PC-9 (cell line): ENCODE results near the gene EYA4. TPM values are rescaled to one million over a fixed set of nuclear protein-coding genes. Genes with fewer than 3 reads are reported as not detected.

Experiments used
- BruUV-seq: library from RNA; stranded (reverse); fragments of 400-500 nt; replicated peaks from 2 replicates; lab custom pipeline; 2021; lab: Mats Ljungman, UMichigan
- CTCF ChIA-PET: fragments of 300-600 bp; sonication (Branson Sonifier 250); formaldehyde crosslinking; loops from one replicate; lab custom pipeline; 2022; ENCODE audit warnings: antibody characterized with exemption; lab: Charles Lee
- POLR2A ChIA-PET: fragments of 300-600 bp; sonication (Branson Sonifier 250); formaldehyde crosslinking; loops from one replicate; lab custom pipeline; 2022; ENCODE audit warnings: antibody characterized with exemption; ENCODE audit not compliant: unreplicated experiment; lab: Charles Lee
- DNase-seq, 2 experiments: peaks; one replicate each; pipeline versions ENCODE4 v3.0.0 to v3.0.0-alpha.2; 2015 to 2022; ENCODE audit warnings: mixed read lengths in 1 of 2
- H2AFZ ChIP-seq: fragments of 200-600 bp; sonication (generic); 2 replicates; pipeline ENCODE4 v1.8.1; 2017; ENCODE audit warnings: antibody characterized with exemption
- H3F3A ChIP-seq: fragments of 200-600 bp; sonication (generic); 2 replicates; pipeline ENCODE4 v1.8.1; 2017; ENCODE audit warnings: antibody characterized with exemption, mild to moderate bottlenecking, low read depth; ENCODE audit not compliant: insufficient read depth
- H3K27ac ChIP-seq: fragments of 200-600 bp; sonication (generic); 2 replicates; pipeline ENCODE4 v1.6.1; 2016; ENCODE audit warnings: mixed run types
- H3K27me3 ChIP-seq: fragments of 200-600 bp; sonication (generic); 2 replicates; pipeline ENCODE4 v1.6.1; 2016; ENCODE audit warnings: low read depth, mixed run types; ENCODE audit not compliant: insufficient read depth
- H3K36me3 ChIP-seq: fragments of 200-600 bp; sonication (generic); 2 replicates; pipeline ENCODE4 v1.6.1; 2016; ENCODE audit warnings: low read depth, mixed run types
- H3K4me1 ChIP-seq: fragments of 200-600 bp; sonication (generic); replicated peaks from 2 replicates; pipeline ENCODE4 v1.6.1; 2016; ENCODE audit warnings: mixed run types; ENCODE audit not compliant: insufficient read depth
- H3K4me2 ChIP-seq: fragments of 200-600 bp; sonication (generic); 2 replicates; pipeline ENCODE4 v1.6.1; 2017; ENCODE audit warnings: mixed run types
- H3K4me3 ChIP-seq: fragments of 200-600 bp; sonication (generic); 2 replicates; pipeline ENCODE4 v1.6.1; 2016; ENCODE audit warnings: mixed run types
- H3K79me2 ChIP-seq: fragments of 200-600 bp; sonication (generic); 2 replicates; pipeline ENCODE4 v1.6.1; 2017; ENCODE audit warnings: low read depth, mixed run types
- H3K9me2 ChIP-seq: fragments of 200-600 bp; sonication (generic); 2 replicates; pipeline ENCODE4 v1.8.1; 2017; ENCODE audit warnings: mild to moderate bottlenecking; ENCODE audit not compliant: insufficient read depth
- H3K9me3 ChIP-seq: fragments of 200-600 bp; sonication (generic); 2 replicates; pipeline ENCODE4 v1.8.1; 2016; ENCODE audit warnings: low read depth; ENCODE audit not compliant: insufficient read depth
- H4K20me1 ChIP-seq: fragments of 200-600 bp; sonication (generic); 2 replicates; pipeline ENCODE4 v1.8.1; 2017; ENCODE audit not compliant: insufficient read depth
- CTCF ChIP-seq: fragments of 200-600 bp; sonication (generic); conservative IDR thresholded peaks from 2 replicates; pipeline ENCODE4 v1.6.1; 2017; ENCODE audit warnings: mixed run types, antibody characterized with exemption, mild to moderate bottlenecking, moderate library complexity
- EZH2 ChIP-seq: fragments of 200-600 bp; sonication (generic); IDR thresholded peaks from 2 replicates; pipeline ENCODE4 v1.8.0; 2017; ENCODE audit warnings: antibody characterized with exemption, low read depth
- intact Hi-C: fragments of 100-400 bp; cut with micrococcal nuclease; formaldehyde crosslinking; loops from one replicate; pipeline ENCODE4 v1.10.0; 2022; ENCODE audit not compliant: unreplicated experiment
- total RNA-seq: library from RNA; stranded (reverse); gene quantifications from 2 replicates; pipeline ENCODE4 v1.2.3, GENCODE V29; 2021

The EYA4 gene
- total RNA-seq, 1 experiment from 2014 or later = 9.8 TPM

GRCh38 chr6:133266186-133266585 is 25.0 kb downstream of the EYA4 start:
- TF ChIP-seq EZH2 (no peak), CTCF (no peak)
- Histone ChIP-seq H3K79me2 (no peaks in the 10 kb centered on the region), H3K27me3 (no peaks in the 10 kb centered on the region), H3K9me3 (no peaks in the 10 kb centered on the region), H3K4me3 (no peak overlapping the region), H3F3A (no peaks in the 10 kb centered on the region), H3K4me2 (no peak overlapping the region), H4K20me1 (no peaks in the 10 kb centered on the region), H3K27ac (no peak overlapping the region), H3K9me2 (no peaks in the 10 kb centered on the region), H2AFZ (no peak overlapping the region), H3K4me1 (no peaks in the 10 kb centered on the region), H3K36me3 (no peaks in the 10 kb centered on the region)
- DNase-seq = no peak
- ChIA-PET CTCF (no interaction called here), POLR2A (no interaction called here)
- intact Hi-C loops = no loop called here
- no TSS peak for BruUV-seq

GRCh38 chr6:133268621-133269020 is 27.5 kb downstream of the EYA4 start:
- BruUV-seq = no TSS peak
- CTCF ChIA-PET = no interaction called here
- Histone ChIP-seq H3K9me2 (no peaks in the 10 kb centered on the region), H3K36me3 (no peaks in the 10 kb centered on the region), H3K9me3 (no peaks in the 10 kb centered on the region; the same call in 1 of the 2 replicates), H4K20me1 (no peaks in the 10 kb centered on the region), H3K4me3 (no peak overlapping the region), H3K27me3 (no peaks in the 10 kb centered on the region), H2AFZ (no peak overlapping the region), H3K4me1 (no peaks in the 10 kb centered on the region), H3K79me2 (no peaks in the 10 kb centered on the region), H3K27ac (no peak overlapping the region), H3K4me2 (no peak overlapping the region), H3F3A (no peaks in the 10 kb centered on the region)
- TF ChIP-seq EZH2 = no peak
- no peak for TF ChIP-seq CTCF
- DNase-seq = no peak
- intact Hi-C loops = no loop called here
- POLR2A ChIA-PET = no interaction called here

GRCh38 chr6:133274813-133275212 is 33.7 kb downstream of the EYA4 start:
- BruUV-seq = no TSS peak
- H3F3A ChIP-seq = no peaks in the 10 kb centered on the region
- ChIA-PET POLR2A (no interaction called here), CTCF (no interaction called here)
- H3K9me3 ChIP-seq = no peaks in the 10 kb centered on the region; the same call in 1 of the 2 replicates
- H4K20me1 ChIP-seq = no peaks in the 10 kb centered on the region
- 0 out of 2 replicates have a peak, but pooled peaks cover 3% of the 10 kb centered on the region for H3K9me2 ChIP-seq
- H3K27me3 ChIP-seq = no peaks in the 10 kb centered on the region
- no peak overlapping the region for H2AFZ ChIP-seq
- no peak for TF ChIP-seq CTCF
- TF ChIP-seq EZH2 = no peak
- no peaks in the 10 kb centered on the region for H3K4me1 ChIP-seq
- no peak for DNase-seq
- intact Hi-C loops = no loop called here
- no peak overlapping the region for H3K4me2 ChIP-seq
- H3K4me3 ChIP-seq = no peak overlapping the region
- no peaks in the 10 kb centered on the region for H3K79me2 ChIP-seq
- no peak overlapping the region for H3K27ac ChIP-seq
- H3K36me3 ChIP-seq = no peaks in the 10 kb centered on the region
